ENCODE measurements around the gene MT1B. TPM values are rescaled to one million over a fixed set of nuclear protein-coding genes. Genes with fewer than 3 reads are reported as not detected.
"Not testable (repeated sequence)": the region's sequence is repeated elsewhere in the genome, so short reads cannot be mapped to it uniquely, and the experiment has no call there.

The MT1B gene
- total RNA-seq, 1 donor = not detected

DNA sequence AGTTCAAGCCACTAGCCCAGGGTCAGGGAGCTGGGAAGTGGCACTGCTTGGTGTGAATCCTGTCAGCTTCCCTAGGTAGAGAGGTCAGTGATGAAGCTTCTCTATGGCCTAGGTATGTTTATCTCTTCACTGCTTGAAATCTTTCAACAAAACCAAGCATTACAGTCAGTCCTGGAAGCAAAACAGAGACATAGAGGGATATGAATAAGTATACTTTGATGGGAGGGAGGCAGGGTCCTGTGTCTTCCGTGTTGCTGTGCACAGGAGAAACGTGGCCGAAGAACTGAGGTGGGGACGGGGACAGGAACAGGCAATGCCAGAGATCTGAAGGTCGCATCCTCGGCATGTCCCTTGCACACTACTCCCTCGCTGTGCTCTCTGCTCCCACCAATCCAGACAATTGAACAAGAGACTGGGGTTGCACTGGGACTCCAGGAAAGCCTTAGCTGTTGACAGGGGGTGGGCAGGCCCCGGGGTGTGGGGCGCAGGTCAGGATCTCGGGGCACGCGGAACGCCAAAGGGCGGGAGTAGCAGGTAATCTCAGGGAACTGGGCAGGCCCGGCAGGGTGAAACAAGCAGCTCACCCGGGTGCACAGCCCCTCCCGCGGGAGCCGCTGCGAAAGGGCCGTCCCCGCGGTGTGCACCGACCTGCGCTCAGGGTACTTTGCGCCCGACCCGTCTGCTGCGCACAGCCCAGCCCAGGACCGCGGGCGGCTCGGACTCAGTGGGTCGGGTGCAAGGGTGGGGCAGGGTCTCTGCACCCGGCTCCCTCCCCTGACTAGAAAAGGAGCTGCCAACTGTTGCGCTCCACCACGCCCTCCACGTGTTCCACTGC, 17.5 kb downstream of the MT1B start, which contains the start of gene MT1H:
Gene MT1H, plus strand, starts transcription at position 810 of the 835 bp plus-strand sequence. CDS start 71 bp downstream, outside the sequence.
- no peak within 1 kb of the TSS for H3K27ac ChIP-seq (ENCODE audit: low read depth, low read length)
- TF ChIP-seq, protein P1, sequence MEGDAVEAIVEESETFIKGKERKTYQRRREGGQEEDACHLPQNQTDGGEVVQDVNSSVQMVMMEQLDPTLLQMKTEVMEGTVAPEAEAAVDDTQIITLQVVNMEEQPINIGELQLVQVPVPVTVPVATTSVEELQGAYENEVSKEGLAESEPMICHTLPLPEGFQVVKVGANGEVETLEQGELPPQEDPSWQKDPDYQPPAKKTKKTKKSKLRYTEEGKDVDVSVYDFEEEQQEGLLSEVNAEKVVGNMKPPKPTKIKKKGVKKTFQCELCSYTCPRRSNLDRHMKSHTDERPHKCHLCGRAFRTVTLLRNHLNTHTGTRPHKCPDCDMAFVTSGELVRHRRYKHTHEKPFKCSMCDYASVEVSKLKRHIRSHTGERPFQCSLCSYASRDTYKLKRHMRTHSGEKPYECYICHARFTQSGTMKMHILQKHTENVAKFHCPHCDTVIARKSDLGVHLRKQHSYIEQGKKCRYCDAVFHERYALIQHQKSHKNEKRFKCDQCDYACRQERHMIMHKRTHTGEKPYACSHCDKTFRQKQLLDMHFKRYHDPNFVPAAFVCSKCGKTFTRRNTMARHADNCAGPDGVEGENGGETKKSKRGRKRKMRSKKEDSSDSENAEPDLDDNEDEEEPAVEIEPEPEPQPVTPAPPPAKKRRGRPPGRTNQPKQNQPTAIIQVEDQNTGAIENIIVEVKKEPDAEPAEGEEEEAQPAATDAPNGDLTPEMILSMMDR (IDR thresholded peaks at IDR 0.05; ENCODE audit: extremely low read depth, low read depth, low read length) = no peak
- H3K4me2 ChIP-seq (ENCODE audit: insufficient read depth, low read length) = no peak within 1 kb of the TSS
- no peak within 1 kb of the TSS for H2AFZ ChIP-seq (ENCODE audit: low read length)
- H4K20me1 ChIP-seq (ENCODE audit: insufficient read depth, low read length) = no peaks in the 10 kb centered on the region
- no peak for DNase-seq (ENCODE audit: insufficient read length, low spot score, missing footprints)
- no peaks in the 10 kb centered on the region for H3K9me3 ChIP-seq (ENCODE audit: low read depth, low read length)
- H3K36me3 ChIP-seq (ENCODE audit: insufficient read depth, low read length) = no peaks in the 10 kb centered on the region
- H3K27me3 ChIP-seq (ENCODE audit: insufficient read depth, low read length) = peaks cover 55% of the 10 kb centered on the region
- H3K4me3 ChIP-seq (ENCODE audit: insufficient read depth, low read length) = no peak within 1 kb of the TSS
- H3K79me2 ChIP-seq (ENCODE audit: insufficient read depth, low read length) = no peaks in the 10 kb centered on the region
- H3K4me1 ChIP-seq (ENCODE audit: insufficient read depth, low read length) = peaks cover 4% of the 10 kb centered on the region

DNA sequence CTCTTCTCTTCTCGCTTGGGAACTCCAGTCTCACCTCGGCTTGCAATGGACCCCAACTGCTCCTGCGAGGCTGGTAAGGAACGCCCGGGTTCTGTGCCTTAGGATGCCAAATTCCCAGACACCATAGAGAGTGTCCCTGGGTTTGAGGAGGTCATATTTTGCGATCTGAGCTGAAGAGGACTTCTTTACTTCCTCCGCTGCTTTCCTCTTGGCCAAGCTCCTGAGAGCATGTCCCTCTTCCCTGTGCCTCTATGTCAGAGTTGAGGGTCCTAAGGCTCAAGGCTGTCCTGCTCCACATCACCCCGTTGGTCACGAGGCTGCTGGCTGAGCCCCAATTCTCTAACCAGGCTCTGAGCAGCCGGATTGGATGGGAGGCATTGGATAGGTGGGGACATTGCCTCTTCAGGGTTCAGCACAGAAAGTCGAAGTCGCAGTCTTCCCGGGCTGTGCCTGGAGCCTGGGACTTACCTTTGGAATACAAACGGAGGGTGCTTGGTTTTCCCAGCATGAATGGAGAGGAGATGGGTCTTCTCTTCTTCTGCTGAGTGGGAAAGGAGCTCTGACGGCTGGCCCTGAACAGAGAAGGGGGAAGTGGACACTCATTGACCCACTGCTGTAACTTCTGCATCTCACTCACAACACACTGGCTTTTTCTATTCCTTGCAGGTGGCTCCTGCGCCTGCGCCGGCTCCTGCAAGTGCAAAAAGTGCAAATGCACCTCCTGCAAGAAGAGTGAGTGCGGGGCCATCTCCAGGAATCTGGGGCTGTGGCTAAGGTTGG, 18.3 kb downstream of the MT1B start:
- peaks cover 50% of the 10 kb centered on the region for H3K27me3 ChIP-seq (ENCODE audit: insufficient read depth, low read length)
- H3K27ac ChIP-seq (ENCODE audit: low read depth, low read length) = no peak overlapping the region
- H3K4me3 ChIP-seq (ENCODE audit: insufficient read depth, low read length) = no peak overlapping the region
- H3K79me2 ChIP-seq (ENCODE audit: insufficient read depth, low read length) = no peaks in the 10 kb centered on the region
- H4K20me1 ChIP-seq (ENCODE audit: insufficient read depth, low read length) = no peaks in the 10 kb centered on the region
- no peaks in the 10 kb centered on the region for H3K36me3 ChIP-seq (ENCODE audit: insufficient read depth, low read length)
- H2AFZ ChIP-seq (ENCODE audit: low read length) = no peak overlapping the region
- TF ChIP-seq, protein P1 (IDR thresholded peaks at IDR 0.05; ENCODE audit: extremely low read depth, low read depth, low read length) = no peak
- no peaks in the 10 kb centered on the region for H3K9me3 ChIP-seq (ENCODE audit: low read depth, low read length)
- no peak overlapping the region for H3K4me2 ChIP-seq (ENCODE audit: insufficient read depth, low read length)
- peaks cover 4% of the 10 kb centered on the region for H3K4me1 ChIP-seq (ENCODE audit: insufficient read depth, low read length)
- no peak for DNase-seq (ENCODE audit: insufficient read length, low spot score, missing footprints)

DNA sequence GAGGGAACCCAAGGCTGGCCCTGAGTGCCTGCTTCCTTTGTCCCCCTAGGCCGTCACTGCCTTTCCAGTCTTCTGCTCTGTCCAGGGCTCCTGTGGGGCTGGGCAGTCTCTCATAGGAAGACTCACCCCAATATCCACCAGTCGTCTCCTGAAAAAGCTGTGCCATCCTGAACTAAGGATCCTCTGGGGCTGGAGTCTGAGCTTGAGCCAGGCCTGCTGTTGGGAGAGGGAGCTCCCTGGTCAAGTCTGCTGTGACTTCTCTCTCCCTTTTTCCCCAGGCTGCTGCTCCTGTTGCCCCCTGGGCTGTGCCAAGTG, 18.9 kb downstream of the MT1B start:
- H3K79me2 ChIP-seq (ENCODE audit: insufficient read depth, low read length) = no peaks in the 10 kb centered on the region
- no peaks in the 10 kb centered on the region for H4K20me1 ChIP-seq (ENCODE audit: insufficient read depth, low read length)
- H3K4me1 ChIP-seq (ENCODE audit: insufficient read depth, low read length) = peaks cover 4% of the 10 kb centered on the region
- H3K9me3 ChIP-seq (ENCODE audit: low read depth, low read length) = no peaks in the 10 kb centered on the region
- H3K4me2 ChIP-seq (ENCODE audit: insufficient read depth, low read length) = no peak overlapping the region
- H3K36me3 ChIP-seq (ENCODE audit: insufficient read depth, low read length) = no peaks in the 10 kb centered on the region
- H3K27me3 ChIP-seq (ENCODE audit: insufficient read depth, low read length) = peaks cover 51% of the 10 kb centered on the region
- no peak overlapping the region for H2AFZ ChIP-seq (ENCODE audit: low read length)
- no peak overlapping the region for H3K27ac ChIP-seq (ENCODE audit: low read depth, low read length)
- no peak overlapping the region for H3K4me3 ChIP-seq (ENCODE audit: insufficient read depth, low read length)
- DNase-seq (ENCODE audit: insufficient read length, low spot score, missing footprints) = no peak
- TF ChIP-seq, protein P1 (IDR thresholded peaks at IDR 0.05; ENCODE audit: extremely low read depth, low read depth, low read length) = no peak

DNA sequence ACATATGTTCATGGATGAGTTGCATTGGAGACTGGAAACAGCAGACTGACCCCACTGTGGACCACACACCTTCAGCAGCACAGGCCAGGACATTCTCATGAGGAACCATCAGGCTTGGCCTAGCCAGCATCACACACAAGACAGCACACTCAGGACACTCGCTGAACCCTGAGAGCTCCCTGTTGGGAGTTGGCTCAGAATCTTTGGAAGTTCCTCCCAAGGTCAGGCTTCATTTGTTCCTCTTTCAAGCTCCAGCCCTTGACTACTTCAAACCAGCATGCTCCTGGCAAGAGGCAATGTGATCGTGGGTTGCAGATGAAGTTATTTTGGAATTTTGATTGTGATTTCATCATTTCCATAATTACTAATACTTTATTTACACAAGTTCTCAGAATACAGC, 20.0 kb downstream of the MT1B start:
- not testable (repeated sequence) for H3K4me1 ChIP-seq (ENCODE audit: insufficient read depth, low read length); H3K79me2 ChIP-seq (ENCODE audit: insufficient read depth, low read length); H3K9me3 ChIP-seq (ENCODE audit: low read depth, low read length); H2AFZ ChIP-seq (ENCODE audit: low read length); H4K20me1 ChIP-seq (ENCODE audit: insufficient read depth, low read length); H3K4me3 ChIP-seq (ENCODE audit: insufficient read depth, low read length); H3K4me2 ChIP-seq (ENCODE audit: insufficient read depth, low read length); DNase-seq (ENCODE audit: insufficient read length, low spot score, missing footprints); H3K27ac ChIP-seq (ENCODE audit: low read depth, low read length); H3K36me3 ChIP-seq (ENCODE audit: insufficient read depth, low read length)
- peaks cover 55% of the 10 kb centered on the region for H3K27me3 ChIP-seq (ENCODE audit: insufficient read depth, low read length)

DNA sequence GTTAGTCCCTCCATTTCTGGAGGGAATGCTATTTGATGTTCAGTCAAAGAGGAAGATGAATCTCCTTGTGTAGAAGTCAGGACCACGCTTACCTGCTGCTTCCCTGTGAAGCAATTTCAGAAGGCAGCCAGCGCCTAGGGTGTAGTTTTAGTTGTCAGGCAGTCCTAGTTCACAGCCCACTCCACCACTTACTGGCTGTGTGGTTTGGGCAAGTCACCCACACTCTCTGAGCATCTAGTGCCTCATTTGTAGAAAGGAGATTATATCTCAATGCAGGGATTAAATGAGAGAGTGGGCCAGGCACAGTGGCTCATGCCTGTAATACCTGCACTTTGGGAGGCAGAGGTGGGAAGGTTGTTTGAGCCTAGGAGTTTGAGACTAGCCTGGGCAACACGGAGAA, 20.5 kb downstream of the MT1B start:
- not testable (repeated sequence) for DNase-seq (ENCODE audit: insufficient read length, low spot score, missing footprints); H3K36me3 ChIP-seq (ENCODE audit: insufficient read depth, low read length); H4K20me1 ChIP-seq (ENCODE audit: insufficient read depth, low read length); H3K27ac ChIP-seq (ENCODE audit: low read depth, low read length); H3K79me2 ChIP-seq (ENCODE audit: insufficient read depth, low read length); H3K4me3 ChIP-seq (ENCODE audit: insufficient read depth, low read length); H3K9me3 ChIP-seq (ENCODE audit: low read depth, low read length); H3K4me2 ChIP-seq (ENCODE audit: insufficient read depth, low read length); H2AFZ ChIP-seq (ENCODE audit: low read length); H3K4me1 ChIP-seq (ENCODE audit: insufficient read depth, low read length)
- peaks cover 56% of the 10 kb centered on the region for H3K27me3 ChIP-seq (ENCODE audit: insufficient read depth, low read length)
